ENCODE data around the gene ARID3B.
"Not testable (repeated sequence)": the region's sequence is repeated elsewhere in the genome, so short reads cannot be mapped to it uniquely, and the experiment has no call there.

Gene ARID3B

GRCh38 chr15:74540761-74541493 is at the start of gene ARID3B:
TSS of gene ARID3B (plus strand) at chr15:74541220. CDS start at chr15:74543937, 2,717 bp downstream.
- DNase-seq = peak; percentile 98

GRCh38 chr15:74496648-74497047 is 44.4 kb upstream of the ARID3B start:
- no peak for DNase-seq

- peak; percentile 35 for DNase-seq
Observed at GRCh38 chr15:74497584-74497983, 43.4 kb upstream of the ARID3B start.

GRCh38 chr15:74499366-74499765 is 41.7 kb upstream of the ARID3B start:
- DNase-seq = no peak

GRCh38 chr15:74500401-74500800 is 40.6 kb upstream of the ARID3B start:
- DNase-seq = no peak

- no peak for DNase-seq
Observed at GRCh38 chr15:74502301-74502700, 38.7 kb upstream of the ARID3B start.

- DNase-seq = no peak
Observed at GRCh38 chr15:74504418-74504817, 36.6 kb upstream of the ARID3B start.

GRCh38 chr15:74504836-74505235 is 36.2 kb upstream of the ARID3B start:
- no peak for DNase-seq

GRCh38 chr15:74505837-74506514 is 35.0 kb upstream of the ARID3B start:
- peak; percentile 47 for DNase-seq

GRCh38 chr15:74506515-74506840 is 34.5 kb upstream of the ARID3B start:
- DNase-seq = no peak

- no peak for DNase-seq
Observed at GRCh38 chr15:74511583-74511982, 29.4 kb upstream of the ARID3B start.

GRCh38 chr15:74514059-74514458 is 27.0 kb upstream of the ARID3B start:
- not testable (repeated sequence) for DNase-seq

- no peak for DNase-seq
Observed at GRCh38 chr15:74517096-74517495, 23.9 kb upstream of the ARID3B start.

GRCh38 chr15:74519311-74519710 is 21.7 kb upstream of the ARID3B start:
- peak; percentile 50 for DNase-seq

- no peak for DNase-seq
Observed at GRCh38 chr15:74520407-74520806, 20.6 kb upstream of the ARID3B start.

GRCh38 chr15:74523982-74524381 is 17.0 kb upstream of the ARID3B start:
- DNase-seq = no peak

- no peak for DNase-seq
Observed at GRCh38 chr15:74525309-74525708, 15.7 kb upstream of the ARID3B start.

- peak; percentile 81 for DNase-seq
Observed at GRCh38 chr15:74525945-74526344, 15.1 kb upstream of the ARID3B start.

- no peak for DNase-seq
Observed at GRCh38 chr15:74528876-74529275, 12.1 kb upstream of the ARID3B start.

GRCh38 chr15:74529921-74530320 is 11.1 kb upstream of the ARID3B start:
- DNase-seq = peak; percentile 57

- no peak for DNase-seq
Observed at GRCh38 chr15:74530771-74531143, 10.3 kb upstream of the ARID3B start.

GRCh38 chr15:74531144-74531811 is 9.7 kb upstream of the ARID3B start:
- DNase-seq = peak; percentile 96

- peak; percentile 18 for DNase-seq
Observed at GRCh38 chr15:74535388-74536084, 5.5 kb upstream of the ARID3B start.

GRCh38 chr15:74537736-74538135 is 3.3 kb upstream of the ARID3B start:
- DNase-seq = no peak

All from EL (cell line).